ENCODE measurements around the gene TMC1. TPM values are rescaled to one million over a fixed set of nuclear protein-coding genes. Genes with fewer than 3 reads are reported as not detected.

The TMC1 gene
- total RNA-seq, 6 donors from 2014 or later, result 0.67 TPM; not detected in 5

DNA sequence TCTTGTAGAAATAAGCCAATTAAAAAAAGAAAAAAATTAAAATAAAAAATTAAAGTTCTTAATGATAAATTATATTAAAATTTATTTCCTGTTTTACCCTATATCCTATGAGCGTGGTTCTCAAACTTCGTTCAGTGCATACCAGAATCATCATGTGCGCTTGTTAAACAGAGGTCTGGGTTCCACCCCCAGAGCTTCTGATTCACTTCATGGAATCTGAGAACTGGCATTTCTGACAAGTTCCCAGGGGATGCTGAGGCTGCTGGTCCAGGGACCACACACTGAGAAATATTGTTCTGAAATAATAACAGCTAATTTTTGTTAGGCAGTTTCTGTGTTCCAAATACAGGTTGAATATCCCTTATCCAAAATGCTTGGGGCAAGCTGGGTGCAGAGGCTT is 79.3 kb downstream of the TMC1 start:
- Histone ChIP-seq H3K27ac (no peak overlapping the region), H3K27me3 (no peaks in the 10 kb centered on the region), H3K9me3 (no peaks in the 10 kb centered on the region), H3K36me3 (no peaks in the 10 kb centered on the region), H3K4me3 (no peak overlapping the region), H3K4me1 (no peaks in the 10 kb centered on the region)
- no peak for ATAC-seq (ENCODE audit: low FRiP score in 2 of 2)
- 91% methylated on average over 3 of the region's 3 CpGs for WGBS, 2 donors
- TF ChIP-seq, protein P1, sequence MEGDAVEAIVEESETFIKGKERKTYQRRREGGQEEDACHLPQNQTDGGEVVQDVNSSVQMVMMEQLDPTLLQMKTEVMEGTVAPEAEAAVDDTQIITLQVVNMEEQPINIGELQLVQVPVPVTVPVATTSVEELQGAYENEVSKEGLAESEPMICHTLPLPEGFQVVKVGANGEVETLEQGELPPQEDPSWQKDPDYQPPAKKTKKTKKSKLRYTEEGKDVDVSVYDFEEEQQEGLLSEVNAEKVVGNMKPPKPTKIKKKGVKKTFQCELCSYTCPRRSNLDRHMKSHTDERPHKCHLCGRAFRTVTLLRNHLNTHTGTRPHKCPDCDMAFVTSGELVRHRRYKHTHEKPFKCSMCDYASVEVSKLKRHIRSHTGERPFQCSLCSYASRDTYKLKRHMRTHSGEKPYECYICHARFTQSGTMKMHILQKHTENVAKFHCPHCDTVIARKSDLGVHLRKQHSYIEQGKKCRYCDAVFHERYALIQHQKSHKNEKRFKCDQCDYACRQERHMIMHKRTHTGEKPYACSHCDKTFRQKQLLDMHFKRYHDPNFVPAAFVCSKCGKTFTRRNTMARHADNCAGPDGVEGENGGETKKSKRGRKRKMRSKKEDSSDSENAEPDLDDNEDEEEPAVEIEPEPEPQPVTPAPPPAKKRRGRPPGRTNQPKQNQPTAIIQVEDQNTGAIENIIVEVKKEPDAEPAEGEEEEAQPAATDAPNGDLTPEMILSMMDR (IDR thresholded peaks at IDR 0.05), result no peak
- TF ChIP-seq EP300 (IDR thresholded peaks at IDR 0.05) (no peak), POLR2AphosphoS5 (IDR thresholded peaks at IDR 0.05) (no peak), POLR2A (IDR thresholded peaks at IDR 0.05) (no peak)
- no peak for DNase-seq

DNA sequence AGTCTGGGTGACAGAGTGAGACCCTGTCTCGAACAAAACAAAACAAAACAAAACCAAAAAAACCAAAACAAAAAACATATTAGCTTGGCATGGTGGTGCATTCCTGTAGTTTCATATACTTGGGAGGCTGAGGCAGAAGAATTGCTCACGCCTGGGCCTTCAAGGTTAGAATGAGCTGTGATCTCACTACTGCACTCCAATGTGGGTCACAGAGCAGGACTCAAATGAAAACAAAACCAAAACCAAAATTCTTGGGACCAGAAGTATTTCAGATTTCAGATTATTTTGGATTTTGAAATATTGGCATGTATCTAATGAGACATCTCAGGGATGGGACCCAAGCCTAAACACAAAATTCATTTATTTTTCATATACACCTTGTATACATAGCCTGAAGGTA is 80.2 kb downstream of the TMC1 start:
- Histone ChIP-seq H3K27ac (no peak overlapping the region), H3K9me3 (no peaks in the 10 kb centered on the region), H3K36me3 (no peaks in the 10 kb centered on the region), H3K4me3 (no peak overlapping the region), H3K4me1 (no peaks in the 10 kb centered on the region), H3K27me3 (no peaks in the 10 kb centered on the region)
- 61 to 87% methylated on average over 2 of the region's 2 CpGs for WGBS, 2 donors
- DNase-seq, result no peak
- no peak for ATAC-seq (ENCODE audit: low FRiP score in 2 of 2)
- TF ChIP-seq, protein P1 (IDR thresholded peaks at IDR 0.05), result no peak
- TF ChIP-seq POLR2AphosphoS5 (IDR thresholded peaks at IDR 0.05), result no peak
- no peak for TF ChIP-seq POLR2A (IDR thresholded peaks at IDR 0.05)
- no peak for TF ChIP-seq EP300 (IDR thresholded peaks at IDR 0.05)

DNA sequence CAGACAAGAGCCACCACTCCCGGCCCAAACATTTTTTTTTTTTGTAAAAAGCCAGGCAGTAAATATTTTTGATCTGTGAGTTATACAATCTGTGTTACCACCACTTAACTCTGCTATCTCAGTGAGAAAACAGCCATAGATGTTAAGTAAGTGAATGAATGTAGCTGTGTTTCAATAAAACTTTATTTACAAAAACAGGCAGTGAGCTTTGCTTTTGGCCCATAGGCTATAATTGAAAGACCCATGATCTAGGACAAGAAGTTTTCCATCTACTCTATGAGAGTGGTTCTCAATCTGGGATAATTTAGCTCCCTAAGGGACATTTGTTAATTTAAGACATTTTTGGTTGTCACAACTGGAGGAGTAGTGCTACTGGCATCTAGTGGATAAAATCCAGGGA is 91.0 kb downstream of the TMC1 start:
- DNase-seq (no peak), ATAC-seq (ENCODE audit: low FRiP score in 2 of 2) (no peak)
- no peaks in the 10 kb centered on the region for H3K9me3 ChIP-seq
- H3K27ac ChIP-seq, result no peak overlapping the region
- no peak for TF ChIP-seq EP300 (IDR thresholded peaks at IDR 0.05)
- no peak for TF ChIP-seq POLR2AphosphoS5 (IDR thresholded peaks at IDR 0.05)
- TF ChIP-seq, protein P1 (IDR thresholded peaks at IDR 0.05), result no peak
- TF ChIP-seq POLR2A (IDR thresholded peaks at IDR 0.05), result no peak
- H3K27me3 ChIP-seq, result no peaks in the 10 kb centered on the region
- no peaks in the 10 kb centered on the region for H3K4me1 ChIP-seq
- H3K4me3 ChIP-seq, result no peak overlapping the region
- H3K36me3 ChIP-seq, result no peaks in the 10 kb centered on the region
- WGBS, 2 donors, result 90 to 91% methylated on average over 1 of the region's 1 CpG

DNA sequence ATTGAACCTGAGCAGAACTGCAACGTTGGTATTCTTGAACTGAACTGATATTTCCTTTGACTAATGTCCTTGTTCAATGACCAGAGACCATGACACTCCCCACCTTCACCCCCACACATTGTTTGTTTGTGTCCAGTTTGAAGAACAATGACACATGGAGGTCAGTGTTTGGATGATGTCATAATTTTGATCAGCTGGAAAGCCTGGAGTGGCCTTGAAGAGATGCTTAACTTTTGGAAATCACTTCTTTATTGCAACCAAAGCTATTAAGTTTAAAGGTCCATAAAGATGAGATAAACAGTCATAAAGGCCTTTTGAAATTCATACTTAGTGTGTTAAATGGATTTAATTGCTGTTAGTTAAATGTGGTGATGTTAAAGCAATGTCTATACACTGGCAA is 92.7 kb downstream of the TMC1 start:
- no peaks in the 10 kb centered on the region for H3K36me3 ChIP-seq
- H3K4me1 ChIP-seq, result no peaks in the 10 kb centered on the region
- H3K27me3 ChIP-seq, result no peaks in the 10 kb centered on the region
- 38% methylated on average over 1 of the region's 1 CpG for WGBS, 2 donors
- H3K27ac ChIP-seq, result no peak overlapping the region
- H3K4me3 ChIP-seq, result no peak overlapping the region
- TF ChIP-seq EP300 (IDR thresholded peaks at IDR 0.05) (no peak), POLR2A (IDR thresholded peaks at IDR 0.05) (no peak), POLR2AphosphoS5 (IDR thresholded peaks at IDR 0.05) (no peak)
- TF ChIP-seq, protein P1 (IDR thresholded peaks at IDR 0.05), result no peak
- ATAC-seq (ENCODE audit: low FRiP score in 2 of 2) (no peak), DNase-seq (no peak)
- no peaks in the 10 kb centered on the region for H3K9me3 ChIP-seq

DNA sequence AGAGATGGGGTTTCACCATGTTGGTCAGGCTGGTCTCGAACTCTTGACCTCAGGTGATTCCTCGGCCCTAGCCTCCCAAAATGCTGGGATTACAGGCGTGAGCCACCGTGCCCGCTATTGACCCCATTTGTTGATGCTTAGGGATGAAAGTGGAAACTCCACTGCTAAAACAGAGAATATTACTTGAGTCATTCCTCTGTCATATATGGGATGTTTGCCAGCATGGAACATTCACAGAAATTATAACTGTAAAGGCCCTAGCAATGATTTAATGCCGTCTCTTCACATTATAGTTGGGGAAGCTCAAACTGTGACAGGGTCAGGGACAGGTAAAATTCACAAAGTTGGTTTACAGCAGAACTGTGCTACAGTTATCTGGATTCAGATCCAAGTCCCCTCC is 94.5 kb downstream of the TMC1 start:
- ATAC-seq (ENCODE audit: low FRiP score in 2 of 2) (no peak), DNase-seq (no peak)
- no peaks in the 10 kb centered on the region for H3K36me3 ChIP-seq
- H3K27me3 ChIP-seq, result no peaks in the 10 kb centered on the region
- 87 to 93% methylated on average over 6 of the region's 6 CpGs for WGBS, 2 donors
- no peak overlapping the region for H3K4me3 ChIP-seq
- H3K9me3 ChIP-seq, result no peaks in the 10 kb centered on the region
- no peak overlapping the region for H3K27ac ChIP-seq
- TF ChIP-seq, protein P1 (IDR thresholded peaks at IDR 0.05), result no peak
- TF ChIP-seq POLR2AphosphoS5 (IDR thresholded peaks at IDR 0.05) (no peak), EP300 (IDR thresholded peaks at IDR 0.05) (no peak), POLR2A (IDR thresholded peaks at IDR 0.05) (no peak)
- no peaks in the 10 kb centered on the region for H3K4me1 ChIP-seq

Data from upper lobe of left lung (tissue), 6 donors.